ENCODE measurements around the gene GARNL3. TPM values are rescaled to one million over a fixed set of nuclear protein-coding genes. Genes with fewer than 3 reads are reported as not detected.

Gene GARNL3
- total RNA-seq, 1 donor from 2014 or later, result 8.0 TPM

GRCh38 chr9:127358023-127358535, 93.5 kb downstream of the GARNL3 start:
- Histone ChIP-seq H3K9me3 (no peaks in the 10 kb centered on the region), H3K4me1 (peaks cover 8% of the 10 kb centered on the region), H3K36me3 (no peaks in the 10 kb centered on the region), H3K27ac (no peak overlapping the region), H3K4me3 (no peak overlapping the region), H3K27me3 (no peaks in the 10 kb centered on the region)
- ATAC-seq (no peak), DNase-seq (no peak)
- TF ChIP-seq CTCF (IDR thresholded peaks at IDR 0.05), result no peak
- intact Hi-C loops (cut with DNase I), result no loop called here

GRCh38 chr9:127358770-127359169, 94.2 kb downstream of the GARNL3 start:
- no peak for DNase-seq
- H3K27ac ChIP-seq, result peak overlapping the region; percentile 36

GRCh38 chr9:127360250-127360649, 95.7 kb downstream of the GARNL3 start:
- H3K36me3 ChIP-seq, result no peaks in the 10 kb centered on the region
- intact Hi-C loops (cut with DNase I), result no loop called here
- H3K9me3 ChIP-seq, result no peaks in the 10 kb centered on the region
- peak; percentile 24 for TF ChIP-seq CTCF (IDR thresholded peaks at IDR 0.05)
- peak overlapping the region; percentile 36 for H3K27ac ChIP-seq
- H3K4me1 ChIP-seq, result peaks cover 8% of the 10 kb centered on the region
- ATAC-seq (no peak), DNase-seq (no peak)
- no peak overlapping the region for H3K4me3 ChIP-seq
- H3K27me3 ChIP-seq, result no peaks in the 10 kb centered on the region

More at GRCh38 chr9:127358770-127359169, 94.2 kb downstream of the GARNL3 start:
- Histone ChIP-seq H3K27me3 (no peaks in the 10 kb centered on the region), H3K36me3 (no peaks in the 10 kb centered on the region), H3K4me3 (no peak overlapping the region), H3K4me1 (peaks cover 8% of the 10 kb centered on the region), H3K9me3 (no peaks in the 10 kb centered on the region)
- ATAC-seq, result no peak
- intact Hi-C loops (cut with DNase I), result no loop called here
- TF ChIP-seq CTCF (IDR thresholded peaks at IDR 0.05), result no peak

GRCh38 chr9:127360829-127361228, 96.3 kb downstream of the GARNL3 start:
- Histone ChIP-seq H3K27ac (no peak overlapping the region), H3K4me3 (no peak overlapping the region), H3K27me3 (no peaks in the 10 kb centered on the region), H3K9me3 (no peaks in the 10 kb centered on the region), H3K36me3 (no peaks in the 10 kb centered on the region), H3K4me1 (peaks cover 8% of the 10 kb centered on the region)
- DNase-seq, result no peak
- ATAC-seq, result no peak
- TF ChIP-seq CTCF (IDR thresholded peaks at IDR 0.05), result no peak
- intact Hi-C loops (cut with DNase I), result no loop called here

GRCh38 chr9:127361561-127361960, 97.0 kb downstream of the GARNL3 start:
- intact Hi-C loops (cut with DNase I), result no loop called here
- Histone ChIP-seq H3K4me1 (peaks cover 8% of the 10 kb centered on the region), H3K36me3 (no peaks in the 10 kb centered on the region), H3K9me3 (no peaks in the 10 kb centered on the region), H3K27ac (no peak overlapping the region), H3K4me3 (no peak overlapping the region), H3K27me3 (no peaks in the 10 kb centered on the region)
- TF ChIP-seq CTCF (IDR thresholded peaks at IDR 0.05), result no peak
- no peak for DNase-seq
- ATAC-seq, result peak; percentile 17

- DNase-seq (no peak), ATAC-seq (no peak)
- H3K27ac ChIP-seq, result no peak overlapping the region
Observed at GRCh38 chr9:127362829-127363228, 98.3 kb downstream of the GARNL3 start.

More at GRCh38 chr9:127362829-127363228, 98.3 kb downstream of the GARNL3 start:
- no peak for TF ChIP-seq CTCF (IDR thresholded peaks at IDR 0.05)
- intact Hi-C loops (cut with DNase I), result no loop called here
- no peak overlapping the region for H3K4me3 ChIP-seq
- H3K9me3 ChIP-seq, result no peaks in the 10 kb centered on the region
- no peaks in the 10 kb centered on the region for H3K36me3 ChIP-seq
- peaks cover 8% of the 10 kb centered on the region for H3K4me1 ChIP-seq
- H3K27me3 ChIP-seq, result no peaks in the 10 kb centered on the region
